GM18520 (cell line): ENCODE measurements around the gene B4GALT5.
"Not testable (repeated sequence)": the region's sequence is repeated elsewhere in the genome, so short reads cannot be mapped to it uniquely, and the experiment has no call there.

ENCODE experiments used
- ATAC-seq: cut with Tn5 transposase; IDR thresholded peaks from one replicate; pipeline ENCODE4 v1.9.1; 2021; ENCODE audit not compliant: unreplicated experiment

B4GALT5 gene

DNA sequence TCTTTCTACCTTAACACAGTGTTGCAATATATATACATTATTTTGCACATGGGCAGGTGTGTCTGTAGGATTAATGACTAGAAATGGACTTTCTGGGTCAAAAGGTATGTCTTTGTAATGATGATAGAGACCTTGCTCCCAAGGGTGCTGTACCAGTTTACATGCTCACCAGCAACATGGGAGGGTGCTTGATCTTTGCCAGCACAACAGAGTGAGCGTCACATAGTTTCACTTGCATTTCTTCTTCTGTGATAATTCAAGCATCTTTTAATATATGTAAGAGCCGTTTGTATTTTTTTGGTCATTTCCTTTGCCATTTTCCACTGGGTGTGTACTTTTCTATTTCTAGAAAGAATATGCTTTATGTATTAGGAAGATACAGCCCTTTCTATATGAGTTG, 23.6 kb upstream of the B4GALT5 start:
- no peak for ATAC-seq

DNA sequence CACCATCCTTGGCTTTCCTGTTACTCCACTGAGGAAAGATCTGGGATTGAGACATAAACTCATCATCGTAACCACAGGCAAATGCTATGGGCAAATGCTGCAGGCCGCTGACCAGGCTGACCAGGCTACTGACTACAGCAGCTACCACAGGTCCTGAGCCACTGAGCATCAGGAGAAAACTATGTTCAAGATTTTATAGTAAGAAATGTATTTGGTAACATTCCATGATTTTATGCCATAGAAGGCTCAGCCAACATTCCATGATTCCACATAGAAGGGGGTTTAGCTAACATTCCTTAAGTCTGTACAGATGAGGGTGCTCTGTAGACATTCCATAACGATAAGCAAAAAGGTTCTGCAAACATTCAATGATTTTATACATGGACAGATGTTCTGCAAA, 16.1 kb upstream of the B4GALT5 start:
- no peak for ATAC-seq

DNA sequence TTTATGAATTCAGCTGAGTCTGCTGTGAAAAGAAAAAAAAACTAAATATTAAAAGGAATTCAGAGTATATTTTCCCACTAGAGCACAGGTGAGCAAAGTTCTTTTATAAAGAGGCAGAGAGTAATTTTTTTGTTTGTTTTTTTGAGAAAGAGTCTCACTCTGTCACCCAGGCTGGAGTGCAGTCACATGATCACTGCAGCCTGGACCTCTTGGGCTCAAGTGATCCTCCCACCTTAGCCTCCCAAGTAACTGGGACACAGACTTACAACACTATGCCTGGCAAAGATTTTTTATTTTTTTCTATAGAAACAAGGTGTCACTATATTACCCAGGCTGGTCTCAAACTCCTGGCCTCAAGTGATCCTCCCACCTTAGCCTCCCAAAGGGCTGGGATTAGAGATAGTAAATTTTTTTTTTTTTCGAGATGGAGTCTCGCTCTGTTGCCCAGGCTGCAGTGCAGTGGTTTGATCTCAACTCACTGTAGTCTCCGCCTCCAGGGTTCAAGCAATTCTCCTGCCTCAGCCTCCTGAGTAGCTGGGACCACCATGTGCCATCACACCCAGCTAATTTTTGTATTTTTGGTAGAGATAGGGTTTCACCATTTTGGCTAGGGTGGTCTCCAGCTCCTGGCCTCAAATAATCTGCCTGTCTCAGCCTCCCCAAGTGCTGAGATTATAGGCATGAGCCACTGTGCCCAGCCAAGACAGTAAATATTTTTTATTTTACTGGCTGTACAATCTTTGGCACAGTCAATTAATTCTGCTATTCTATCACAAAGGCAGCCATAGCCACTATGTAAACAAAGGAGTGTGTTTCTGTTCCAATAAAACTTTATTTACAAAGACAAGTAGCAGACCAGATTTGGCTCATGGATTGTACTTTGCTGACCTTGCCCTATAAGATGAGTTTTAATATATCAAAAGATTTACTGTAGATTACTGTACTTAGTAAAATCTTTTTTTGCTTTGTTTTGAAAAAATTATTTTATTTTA, 14.5 kb upstream of the B4GALT5 start:
- ATAC-seq, result no peak

DNA sequence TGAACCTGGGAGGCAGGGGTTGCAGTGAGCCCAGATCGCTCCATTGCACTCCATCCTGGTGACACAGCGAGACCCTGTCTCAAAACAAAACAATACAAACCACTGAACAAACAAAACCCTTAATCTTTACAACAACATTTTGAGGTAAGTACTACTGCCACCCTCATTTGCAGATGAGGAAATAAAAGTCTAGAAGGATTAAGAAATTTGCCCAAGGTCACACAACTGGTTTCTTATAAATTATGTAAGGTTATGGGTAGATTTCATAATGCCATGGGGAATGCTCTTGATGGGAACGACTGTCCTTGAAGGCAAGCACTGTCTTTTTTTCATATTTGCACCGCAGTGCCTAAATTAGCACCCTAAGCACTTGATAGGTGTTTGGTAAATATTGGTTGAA, 13.8 kb upstream of the B4GALT5 start:
- no peak for ATAC-seq

DNA sequence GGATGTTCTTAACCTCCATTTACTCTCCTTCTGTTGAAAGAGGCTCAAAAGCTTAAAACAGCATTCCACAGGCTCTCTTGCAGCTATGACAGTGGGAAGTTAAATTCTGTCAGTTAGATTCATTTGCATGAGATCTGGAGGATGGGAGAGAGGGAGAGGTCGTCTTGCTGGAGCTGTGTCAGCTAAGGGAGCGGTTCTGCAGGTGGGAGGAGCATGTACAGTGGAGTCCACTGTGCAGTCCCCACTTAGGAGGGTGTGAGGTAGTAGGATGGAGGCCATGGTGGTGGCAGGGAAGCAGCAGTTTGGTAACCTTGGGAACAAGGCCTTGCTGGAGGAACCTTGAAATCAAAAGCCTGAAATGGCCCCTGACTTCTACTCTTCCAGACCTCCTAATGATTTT, 12.0 kb upstream of the B4GALT5 start:
- no peak for ATAC-seq

DNA sequence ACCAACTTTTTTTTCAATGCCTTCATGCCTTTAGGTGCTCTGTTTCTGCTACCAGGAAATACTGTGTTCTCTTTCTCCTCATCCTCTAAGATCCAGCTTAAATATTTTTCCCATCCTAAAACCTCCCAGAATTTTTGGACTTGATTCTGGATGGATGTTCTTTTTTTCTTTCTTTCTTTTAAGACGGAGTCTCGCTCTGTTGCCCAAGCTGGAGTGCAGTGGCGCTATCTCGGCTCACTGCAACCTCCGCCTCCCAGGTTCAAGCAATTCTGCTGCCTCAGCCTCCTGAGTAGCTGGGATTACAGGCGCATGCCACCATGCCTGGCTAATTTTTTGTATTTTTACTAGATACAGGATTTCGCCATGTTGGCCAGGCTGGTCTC, 11.5 kb upstream of the B4GALT5 start:
- ATAC-seq, result not testable (repeated sequence)

DNA sequence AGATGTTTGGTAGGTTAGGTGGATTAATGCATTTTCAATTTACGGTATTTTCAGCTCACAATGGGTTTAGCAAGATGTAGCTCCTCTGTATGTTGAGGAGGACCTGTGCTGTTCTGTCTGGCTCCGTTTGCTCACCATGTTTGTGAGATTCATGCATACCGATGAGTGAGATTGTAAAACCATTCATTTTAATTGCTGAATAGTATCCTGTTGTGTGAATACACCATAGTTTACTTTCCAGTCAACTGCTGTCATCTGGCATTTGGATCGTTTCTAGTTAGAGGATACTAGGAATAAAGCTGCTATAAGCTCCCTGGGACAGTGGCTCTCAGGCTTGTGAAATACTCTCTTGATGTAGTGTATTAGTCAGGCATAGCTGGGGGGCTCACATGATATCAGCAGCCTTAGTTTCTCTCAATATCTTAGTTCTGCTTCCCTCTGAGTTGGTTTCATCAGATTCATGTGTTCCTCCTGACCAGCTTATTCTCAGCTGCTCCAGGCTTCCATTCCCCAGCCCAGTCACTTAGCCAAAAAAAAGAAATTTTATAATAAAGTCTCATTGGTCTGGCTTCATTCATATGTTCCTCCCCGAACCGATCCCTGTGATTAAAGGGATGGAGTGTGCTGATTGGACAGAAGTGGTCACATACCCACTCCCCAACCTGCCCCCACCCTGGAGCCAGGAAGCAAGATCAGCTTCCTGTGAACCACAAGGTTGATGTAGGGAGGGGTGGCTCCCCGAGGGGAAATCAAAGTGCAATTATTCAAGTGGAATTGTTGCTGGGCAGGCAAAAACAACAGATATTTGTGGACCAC, 10.9 kb upstream of the B4GALT5 start:
- ATAC-seq, result no peak

DNA sequence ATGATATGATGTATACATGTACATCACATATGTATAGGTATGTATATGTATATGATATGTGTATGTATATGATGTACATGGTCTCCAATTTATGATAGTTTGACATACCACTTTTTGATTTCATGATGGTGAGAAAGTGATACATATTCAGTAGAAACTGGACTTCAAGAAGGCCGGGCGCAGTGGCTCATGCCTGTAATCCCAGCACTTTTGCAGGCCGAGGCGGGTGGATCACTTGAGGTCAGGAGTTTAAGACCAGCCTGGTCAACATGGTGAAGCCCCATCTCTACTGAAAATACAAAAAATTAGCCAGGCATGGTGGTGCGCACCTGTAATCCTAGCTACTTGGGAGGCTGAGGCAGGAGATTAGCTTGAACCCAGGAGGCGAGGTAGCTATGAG, 10.1 kb upstream of the B4GALT5 start:
- not testable (repeated sequence) for ATAC-seq

DNA sequence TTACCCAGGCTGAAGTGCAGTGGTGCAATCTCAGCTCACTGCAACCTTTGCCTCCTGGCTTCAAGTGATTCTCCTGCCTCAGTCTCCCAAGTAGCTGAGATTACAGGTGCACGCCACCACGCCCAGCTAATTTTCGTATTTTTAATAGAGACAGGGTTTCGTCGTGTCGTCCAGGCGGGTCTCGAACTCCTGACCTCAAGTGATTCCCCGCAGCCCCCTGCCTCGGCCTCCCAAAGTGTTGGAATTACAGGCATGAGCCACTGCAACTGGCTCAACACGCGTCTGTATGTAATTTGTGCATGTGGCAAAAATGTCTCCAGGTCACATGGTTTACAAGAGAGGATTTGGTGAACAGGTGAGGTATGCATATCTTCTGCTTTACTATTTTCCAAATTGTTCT, 7.6 kb upstream of the B4GALT5 start:
- not testable (repeated sequence) for ATAC-seq

DNA sequence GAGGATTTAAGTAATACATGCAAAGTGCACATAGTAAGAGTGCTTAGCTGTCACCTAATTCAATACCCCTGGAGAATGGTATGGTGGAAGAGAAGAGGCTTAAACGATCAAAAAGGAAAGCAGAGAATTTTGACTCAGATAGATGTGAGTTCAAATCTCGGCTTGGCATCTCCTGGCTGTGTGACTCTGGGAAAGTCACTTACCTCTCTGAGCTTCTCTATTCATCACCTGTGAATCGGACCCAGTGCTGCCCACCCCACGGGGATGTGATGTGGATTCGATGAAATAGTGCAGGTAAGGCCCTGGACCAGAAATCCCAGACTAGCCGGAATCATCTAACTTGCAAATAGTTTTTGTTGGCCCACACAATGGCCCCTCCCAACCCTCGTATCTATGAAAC, 1.8 kb upstream of the B4GALT5 start:
- ATAC-seq, result no peak

DNA sequence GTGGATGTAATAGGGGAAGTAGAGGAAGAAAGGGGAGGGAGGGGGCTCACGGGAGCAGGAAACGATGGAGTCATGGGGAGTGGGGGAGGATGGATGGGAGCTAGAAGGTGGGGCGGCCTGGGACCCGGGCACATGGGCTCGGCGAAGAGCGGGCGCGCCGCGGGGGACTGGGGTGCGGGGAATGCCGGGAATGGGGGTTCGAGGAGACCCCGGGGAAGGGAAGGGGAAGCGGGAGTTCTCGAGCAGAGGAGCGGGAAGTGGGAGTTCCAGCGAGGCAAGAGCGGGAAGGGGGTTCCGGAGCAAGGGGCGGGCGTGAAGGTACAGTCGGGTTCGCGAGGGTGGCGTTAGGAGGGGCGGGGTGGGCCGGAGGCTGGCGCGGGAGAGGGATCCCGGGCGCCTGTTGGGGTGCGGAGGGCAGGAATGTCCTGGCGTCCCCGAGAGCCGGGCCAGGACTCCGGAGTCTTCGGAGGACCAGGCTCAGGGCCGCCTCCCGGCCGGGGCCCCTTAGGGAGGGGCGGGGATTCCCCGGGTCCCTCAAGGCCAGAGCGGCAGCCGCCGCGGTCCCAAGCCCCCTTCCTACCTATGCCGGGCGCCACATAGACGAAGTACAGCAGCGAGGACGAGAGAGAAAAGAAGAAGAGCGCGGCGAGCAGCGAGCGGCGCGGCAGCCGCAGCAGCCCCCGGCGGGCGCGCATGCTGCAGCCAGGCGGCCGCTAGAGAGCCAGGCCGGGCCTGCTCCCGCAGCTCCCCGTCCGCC, 504 bp downstream of the B4GALT5 start:
- ATAC-seq, result peak; percentile 13

DNA sequence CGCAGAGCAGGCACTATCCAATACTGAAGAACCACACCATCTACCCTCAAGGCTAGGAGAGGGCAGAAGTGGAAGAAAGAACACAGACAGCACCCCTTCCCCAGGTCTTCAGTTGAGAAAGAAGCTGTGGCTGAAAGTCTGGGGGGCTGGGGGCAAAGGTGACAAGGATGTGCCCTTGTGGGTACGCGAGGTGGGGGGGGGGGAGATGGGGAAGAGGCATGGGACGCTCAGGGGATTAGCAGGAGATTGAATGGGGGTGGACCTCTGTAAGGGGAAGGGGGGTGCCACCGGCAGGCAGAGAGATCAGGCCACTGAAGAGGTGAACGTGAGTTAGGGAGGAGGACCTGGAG, 1.1 kb downstream of the B4GALT5 start:
- ATAC-seq, result no peak

DNA sequence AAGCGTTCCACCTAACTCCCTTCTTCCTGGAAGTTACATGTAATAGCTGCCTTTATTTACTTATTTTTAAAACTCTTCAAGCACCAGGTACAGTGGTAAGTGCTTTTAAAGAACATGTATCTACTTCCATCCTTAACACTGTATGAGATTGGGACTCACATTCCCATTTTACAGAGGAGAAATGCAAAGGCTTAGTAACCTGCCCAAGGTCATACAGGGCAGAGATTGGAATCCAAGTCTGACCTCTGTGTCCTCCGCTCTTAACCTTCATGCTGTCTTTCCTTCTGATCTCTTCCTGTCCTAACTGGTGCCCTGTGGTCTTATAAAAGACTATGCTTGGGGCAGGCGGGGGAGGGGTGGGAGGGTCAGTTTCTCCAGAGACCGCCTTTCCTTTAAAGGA, 1.6 kb downstream of the B4GALT5 start:
- no peak for ATAC-seq

DNA sequence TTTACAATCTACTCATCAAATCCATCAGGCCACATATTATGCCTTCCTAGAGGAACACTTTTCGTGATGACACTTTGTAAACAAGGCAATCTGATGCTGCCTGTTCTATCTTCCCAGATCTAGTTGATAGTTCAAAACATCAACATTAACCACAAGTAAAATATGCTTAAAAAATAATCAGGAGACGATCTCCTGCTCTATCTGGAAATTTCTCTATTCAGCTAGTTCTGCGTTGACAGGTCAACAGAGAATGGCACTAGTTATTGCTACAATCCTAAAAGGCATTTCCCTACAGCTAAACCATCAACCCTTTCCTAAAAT, 2.1 kb downstream of the B4GALT5 start:
- ATAC-seq, result no peak

DNA sequence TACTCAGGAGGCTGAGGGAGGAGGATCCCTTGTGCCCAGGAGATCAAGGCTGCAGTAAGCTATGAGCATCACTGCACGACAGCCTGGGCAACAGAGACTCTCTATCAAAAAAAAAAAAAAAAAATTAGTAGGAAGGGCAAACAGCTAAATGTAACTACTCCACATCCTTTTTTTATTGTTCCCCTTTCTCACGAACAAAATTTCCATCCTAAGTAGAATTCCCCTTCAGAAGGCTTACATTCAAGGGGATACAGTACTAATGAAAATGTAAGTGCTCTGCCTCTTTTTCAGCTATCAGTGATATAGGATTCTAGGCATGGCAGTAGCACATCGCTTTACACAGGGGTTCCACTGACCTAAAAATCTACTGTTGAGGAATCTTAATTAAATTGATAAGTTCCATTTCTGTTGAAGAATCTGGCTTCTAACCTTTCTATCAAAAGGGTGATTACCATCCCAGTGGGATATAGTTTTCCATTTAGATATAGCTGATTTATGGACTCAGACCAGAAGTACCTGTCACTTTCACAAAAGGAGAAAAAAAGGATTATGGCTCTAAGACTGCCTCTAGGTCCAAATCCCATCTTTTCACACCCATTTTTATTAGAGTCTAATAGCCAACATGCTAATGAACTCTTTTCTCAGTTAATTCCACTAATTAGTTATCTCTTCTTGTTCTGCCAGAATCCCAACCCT, 2.6 kb downstream of the B4GALT5 start:
- ATAC-seq, result no peak

DNA sequence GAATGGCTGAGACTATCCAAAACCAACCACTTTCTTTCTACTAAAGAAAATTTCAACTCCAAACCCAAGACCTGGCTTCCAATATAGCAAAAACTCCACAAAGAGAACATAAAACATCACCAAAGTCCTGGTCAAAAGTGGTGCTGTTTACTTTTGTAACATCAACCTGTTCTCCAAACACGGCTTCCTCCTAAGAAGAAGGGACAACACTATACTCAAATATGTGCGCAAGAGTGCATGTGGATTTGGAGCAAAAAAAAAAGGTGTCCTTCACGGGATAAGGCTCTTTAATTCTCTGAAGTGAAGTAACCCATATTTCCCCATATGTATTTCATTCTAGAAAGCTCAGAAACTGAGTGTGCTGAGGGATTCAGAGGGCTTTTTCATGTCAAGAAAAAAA, 6.6 kb downstream of the B4GALT5 start:
- ATAC-seq, result no peak

DNA sequence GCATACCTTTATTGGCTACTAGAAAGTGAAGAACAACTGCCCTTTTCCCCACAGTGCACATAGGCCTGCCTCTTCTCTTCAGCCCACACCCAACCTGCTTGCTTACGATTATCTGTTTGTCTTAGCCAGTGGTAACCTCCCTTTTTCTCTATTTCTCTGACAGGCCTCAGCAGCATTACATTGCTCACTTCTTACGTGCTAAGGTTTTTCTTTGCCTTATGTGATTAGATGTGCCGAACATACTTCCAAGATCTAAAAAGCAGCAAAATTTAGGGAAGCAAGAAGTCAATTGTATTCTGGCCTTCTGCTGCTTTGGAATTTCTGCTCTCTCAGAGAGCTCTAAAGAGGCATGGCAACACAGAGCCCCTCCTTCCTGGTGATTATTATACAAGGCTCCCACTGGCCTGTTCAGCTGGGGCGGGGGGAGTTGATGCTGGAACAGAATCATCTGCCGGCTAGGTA, 7.0 kb downstream of the B4GALT5 start:
- ATAC-seq, result no peak

DNA sequence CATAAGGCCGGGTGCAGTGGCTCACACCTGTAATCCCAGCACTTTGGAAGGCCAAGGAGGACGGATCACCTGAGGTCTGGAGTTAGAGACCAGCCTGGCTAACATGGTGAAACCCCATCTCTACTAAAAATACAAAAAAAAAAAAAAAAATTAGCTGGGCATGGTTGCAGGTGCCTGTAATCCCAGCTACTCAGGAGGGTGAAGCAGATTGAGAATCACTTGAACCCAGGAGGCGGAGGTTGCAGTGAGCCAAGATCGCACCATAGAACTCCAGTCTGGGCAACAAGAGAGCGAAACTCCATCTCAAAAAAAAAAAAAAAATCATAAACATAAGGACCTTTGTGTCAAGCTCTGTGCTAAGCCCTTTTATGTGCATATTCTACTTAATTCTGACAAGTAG, 7.8 kb downstream of the B4GALT5 start:
- ATAC-seq, result not testable (repeated sequence)

DNA sequence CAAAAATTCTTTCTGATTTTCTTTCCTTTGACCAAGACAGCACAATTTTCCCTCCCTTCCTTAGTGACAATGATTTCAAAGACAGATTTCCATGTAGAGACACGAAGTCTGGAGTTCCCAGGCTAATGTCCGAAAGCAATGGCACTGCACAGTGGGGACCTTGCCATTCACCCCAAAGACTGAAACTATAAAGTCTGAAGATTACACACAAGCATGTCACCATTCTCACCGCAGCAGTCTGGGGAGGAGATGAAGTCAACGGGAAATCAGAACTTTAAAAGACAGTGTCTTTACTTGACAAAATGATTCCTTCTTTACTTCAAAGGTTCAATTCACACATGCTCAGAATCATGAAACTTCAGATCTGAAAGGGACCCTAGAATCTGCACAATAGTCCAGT, 8.3 kb downstream of the B4GALT5 start:
- ATAC-seq, result no peak

DNA sequence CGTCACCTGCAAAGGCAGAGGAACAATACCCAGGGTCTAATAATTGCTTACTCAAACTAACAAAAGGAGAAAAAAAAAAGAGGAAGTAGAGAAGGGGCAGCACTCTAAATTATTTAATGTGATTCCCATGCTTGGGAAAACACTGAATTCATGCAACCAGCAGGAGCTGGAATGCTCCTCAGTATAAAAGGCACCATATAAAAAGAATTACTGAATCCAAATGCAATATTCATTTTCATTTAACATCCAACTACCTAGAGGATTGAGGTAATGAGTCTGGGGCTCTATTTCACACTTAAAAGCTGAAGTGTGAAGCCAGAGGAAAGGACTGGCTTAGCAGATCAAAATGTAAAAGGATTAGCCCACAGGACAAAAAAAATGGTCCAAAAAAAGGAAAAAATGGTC, 8.7 kb downstream of the B4GALT5 start:
- no peak for ATAC-seq

DNA sequence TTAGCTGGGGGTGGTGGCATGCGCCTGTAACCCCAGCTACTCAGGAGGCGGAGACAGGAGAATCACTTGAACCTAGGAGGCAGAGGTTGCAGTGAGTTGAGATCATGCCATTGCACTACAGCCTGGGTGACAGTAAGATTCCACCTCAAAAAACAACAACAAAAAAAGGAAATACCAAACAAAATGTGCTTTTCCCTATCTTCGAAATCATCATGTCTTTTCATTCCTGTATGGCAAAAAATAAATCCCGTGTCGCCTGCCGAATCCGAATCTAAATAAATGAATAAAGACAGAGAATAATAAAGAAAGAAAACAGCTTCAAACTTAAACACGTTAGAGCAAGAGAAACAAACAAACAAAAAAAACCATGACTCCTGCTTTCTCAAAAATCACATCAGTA, 11.8 kb downstream of the B4GALT5 start:
- ATAC-seq, result no peak
